Measurements from ENCODE around the gene CMSS1.
"Not testable (repeated sequence)": the region's sequence is repeated elsewhere in the genome, so short reads cannot be mapped to it uniquely, and the experiment has no call there.

CMSS1 gene

GRCh38 chr3:99838755-99839154 is 21.1 kb downstream of the CMSS1 start:
- no peak overlapping the region for H3K27ac ChIP-seq (replicated peaks)
- H3K27me3 ChIP-seq (ENCODE audit: insufficient read depth, poor library complexity, severe bottlenecking), result no peaks in the 10 kb centered on the region
- no peak for TF ChIP-seq GABPA (IDR thresholded peaks at IDR 0.05; ENCODE audit: low read depth)
- no peak for TF ChIP-seq SPI1 (IDR thresholded peaks at IDR 0.05; ENCODE audit: borderline replicate concordance, low read depth)
- TF ChIP-seq, protein P1, sequence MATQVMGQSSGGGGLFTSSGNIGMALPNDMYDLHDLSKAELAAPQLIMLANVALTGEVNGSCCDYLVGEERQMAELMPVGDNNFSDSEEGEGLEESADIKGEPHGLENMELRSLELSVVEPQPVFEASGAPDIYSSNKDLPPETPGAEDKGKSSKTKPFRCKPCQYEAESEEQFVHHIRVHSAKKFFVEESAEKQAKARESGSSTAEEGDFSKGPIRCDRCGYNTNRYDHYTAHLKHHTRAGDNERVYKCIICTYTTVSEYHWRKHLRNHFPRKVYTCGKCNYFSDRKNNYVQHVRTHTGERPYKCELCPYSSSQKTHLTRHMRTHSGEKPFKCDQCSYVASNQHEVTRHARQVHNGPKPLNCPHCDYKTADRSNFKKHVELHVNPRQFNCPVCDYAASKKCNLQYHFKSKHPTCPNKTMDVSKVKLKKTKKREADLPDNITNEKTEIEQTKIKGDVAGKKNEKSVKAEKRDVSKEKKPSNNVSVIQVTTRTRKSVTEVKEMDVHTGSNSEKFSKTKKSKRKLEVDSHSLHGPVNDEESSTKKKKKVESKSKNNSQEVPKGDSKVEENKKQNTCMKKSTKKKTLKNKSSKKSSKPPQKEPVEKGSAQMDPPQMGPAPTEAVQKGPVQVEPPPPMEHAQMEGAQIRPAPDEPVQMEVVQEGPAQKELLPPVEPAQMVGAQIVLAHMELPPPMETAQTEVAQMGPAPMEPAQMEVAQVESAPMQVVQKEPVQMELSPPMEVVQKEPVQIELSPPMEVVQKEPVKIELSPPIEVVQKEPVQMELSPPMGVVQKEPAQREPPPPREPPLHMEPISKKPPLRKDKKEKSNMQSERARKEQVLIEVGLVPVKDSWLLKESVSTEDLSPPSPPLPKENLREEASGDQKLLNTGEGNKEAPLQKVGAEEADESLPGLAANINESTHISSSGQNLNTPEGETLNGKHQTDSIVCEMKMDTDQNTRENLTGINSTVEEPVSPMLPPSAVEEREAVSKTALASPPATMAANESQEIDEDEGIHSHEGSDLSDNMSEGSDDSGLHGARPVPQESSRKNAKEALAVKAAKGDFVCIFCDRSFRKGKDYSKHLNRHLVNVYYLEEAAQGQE (IDR thresholded peaks at IDR 0.05; ENCODE audit: insufficient replicate concordance, low read depth), result no peak
- TF ChIP-seq, protein P2, sequence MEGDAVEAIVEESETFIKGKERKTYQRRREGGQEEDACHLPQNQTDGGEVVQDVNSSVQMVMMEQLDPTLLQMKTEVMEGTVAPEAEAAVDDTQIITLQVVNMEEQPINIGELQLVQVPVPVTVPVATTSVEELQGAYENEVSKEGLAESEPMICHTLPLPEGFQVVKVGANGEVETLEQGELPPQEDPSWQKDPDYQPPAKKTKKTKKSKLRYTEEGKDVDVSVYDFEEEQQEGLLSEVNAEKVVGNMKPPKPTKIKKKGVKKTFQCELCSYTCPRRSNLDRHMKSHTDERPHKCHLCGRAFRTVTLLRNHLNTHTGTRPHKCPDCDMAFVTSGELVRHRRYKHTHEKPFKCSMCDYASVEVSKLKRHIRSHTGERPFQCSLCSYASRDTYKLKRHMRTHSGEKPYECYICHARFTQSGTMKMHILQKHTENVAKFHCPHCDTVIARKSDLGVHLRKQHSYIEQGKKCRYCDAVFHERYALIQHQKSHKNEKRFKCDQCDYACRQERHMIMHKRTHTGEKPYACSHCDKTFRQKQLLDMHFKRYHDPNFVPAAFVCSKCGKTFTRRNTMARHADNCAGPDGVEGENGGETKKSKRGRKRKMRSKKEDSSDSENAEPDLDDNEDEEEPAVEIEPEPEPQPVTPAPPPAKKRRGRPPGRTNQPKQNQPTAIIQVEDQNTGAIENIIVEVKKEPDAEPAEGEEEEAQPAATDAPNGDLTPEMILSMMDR (IDR thresholded peaks at IDR 0.05; ENCODE audit: insufficient read depth, low read length), result no peak
- TF ChIP-seq POLR2AphosphoS5 (IDR thresholded peaks at IDR 0.05; ENCODE audit: low read depth), result no peak
- no peak overlapping the region for H3K4me3 ChIP-seq (replicated peaks; ENCODE audit: insufficient read depth, low read length)
- DNase-seq (ENCODE audit: low read depth in 1 of 2, low spot score in 1 of 2), result no peak

DNA sequence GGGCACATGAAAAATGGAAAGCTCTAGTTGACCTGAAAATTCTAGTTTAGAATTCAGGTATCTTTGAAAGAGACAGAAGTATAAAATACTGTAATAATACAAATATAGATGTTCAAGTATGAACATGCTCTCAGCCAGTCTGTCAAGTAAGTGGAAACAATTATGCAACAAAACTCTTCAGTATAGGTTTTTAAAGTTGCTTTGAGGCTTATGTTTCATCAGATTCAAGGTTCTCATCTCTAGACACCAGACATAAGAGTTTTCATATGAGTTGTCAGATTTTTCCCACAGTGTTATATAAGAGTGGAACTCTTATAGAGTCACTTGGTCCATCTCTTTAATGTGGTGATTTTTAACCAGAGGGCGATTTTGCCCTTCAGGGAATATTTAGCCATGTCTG is 22.0 kb downstream of the CMSS1 start:
- Histone ChIP-seq H3K4me3 (replicated peaks; ENCODE audit: insufficient read depth, low read length) (no peak overlapping the region), H3K27ac (replicated peaks) (no peak overlapping the region), H3K27me3 (ENCODE audit: insufficient read depth, poor library complexity, severe bottlenecking) (no peaks in the 10 kb centered on the region)
- DNase-seq (ENCODE audit: low read depth in 1 of 2, low spot score in 1 of 2), result no peak
- TF ChIP-seq SPI1 (IDR thresholded peaks at IDR 0.05; ENCODE audit: borderline replicate concordance, low read depth) (no peak), GABPA (IDR thresholded peaks at IDR 0.05; ENCODE audit: low read depth) (no peak), POLR2AphosphoS5 (IDR thresholded peaks at IDR 0.05; ENCODE audit: low read depth) (no peak)
- TF ChIP-seq, protein P2 (IDR thresholded peaks at IDR 0.05; ENCODE audit: insufficient read depth, low read length), result no peak

GRCh38 chr3:99841949-99842348 is 24.3 kb downstream of the CMSS1 start:
- not testable (repeated sequence) for DNase-seq (ENCODE audit: low read depth in 1 of 2, low spot score in 1 of 2); H3K4me3 ChIP-seq (replicated peaks; ENCODE audit: insufficient read depth, low read length); H3K27ac ChIP-seq (replicated peaks); H3K27me3 ChIP-seq (ENCODE audit: insufficient read depth, poor library complexity, severe bottlenecking)

- Histone ChIP-seq H3K27ac (replicated peaks) (no peak overlapping the region), H3K27me3 (ENCODE audit: insufficient read depth, poor library complexity, severe bottlenecking) (no peaks in the 10 kb centered on the region), H3K4me3 (replicated peaks; ENCODE audit: insufficient read depth, low read length) (no peak overlapping the region)
- TF ChIP-seq, protein P2 (IDR thresholded peaks at IDR 0.05; ENCODE audit: insufficient read depth, low read length), result peak; percentile 19
- no peak for TF ChIP-seq GABPA (IDR thresholded peaks at IDR 0.05; ENCODE audit: low read depth)
- TF ChIP-seq, protein P1 (IDR thresholded peaks at IDR 0.05; ENCODE audit: insufficient replicate concordance, low read depth), result no peak
- no peak for TF ChIP-seq SPI1 (IDR thresholded peaks at IDR 0.05; ENCODE audit: borderline replicate concordance, low read depth)
- no peak for TF ChIP-seq POLR2AphosphoS5 (IDR thresholded peaks at IDR 0.05; ENCODE audit: low read depth)
- peak in 1 of 2 experiments; percentile 9 for DNase-seq (ENCODE audit: low read depth in 1 of 2, low spot score in 1 of 2)
Observed at GRCh38 chr3:99842826-99843589, 25.3 kb downstream of the CMSS1 start.
